Panc1 (cell line): ENCODE results near the gene DBNDD2. TPM values are rescaled to one million over a fixed set of nuclear protein-coding genes. Genes with fewer than 3 reads are reported as not detected.

Experiments
- ATAC-seq: fragments of 200-7000 bp; cut with Tn5 transposase; 2 replicates; pipeline ENCODE4 v1.9.1; 2020; ENCODE audit warnings: mild to moderate bottlenecking, moderate library complexity
- BruUV-seq: library from RNA; stranded (reverse); fragments of 400-500 nt; replicated peaks from 2 replicates; lab custom pipeline; 2021; lab: Mats Ljungman, UMichigan
- CTCF ChIA-PET: fragments of 300-600 bp; sonication (Branson Sonifier 250); formaldehyde crosslinking; loops from one replicate; lab custom pipeline; 2022; ENCODE audit warnings: antibody characterized with exemption; lab: Charles Lee
- POLR2A ChIA-PET: fragments of 300-600 bp; sonication (Branson Sonifier 250); formaldehyde crosslinking; loops from one replicate; lab custom pipeline; 2022; ENCODE audit warnings: antibody characterized with exemption; lab: Charles Lee
- DNase-seq: peaks from one replicate; pipeline ENCODE4 v3.0.0-alpha.2; 2010; ENCODE audit warnings: low read depth, low spot score
- H3K27ac ChIP-seq: 2 replicates; pipeline ENCODE4 v1.5.1; 2011; ENCODE audit warnings: mild to moderate bottlenecking, low read length, inconsistent platforms
- H3K27me3 ChIP-seq: fragments of 200-500 bp; sonication (Bioruptor generic); 2 replicates; pipeline ENCODE4 v1.6.0; 2014; ENCODE audit warnings: low read length, inconsistent platforms; ENCODE audit not compliant: control insufficient read depth, insufficient read depth
- H3K36me3 ChIP-seq: fragments of 200-500 bp; sonication (Bioruptor generic); 2 replicates; pipeline ENCODE4 v1.5.1; 2014; ENCODE audit warnings: inconsistent platforms, mild to moderate bottlenecking, low read length, moderate library complexity; ENCODE audit not compliant: control insufficient read depth, insufficient read depth
- H3K4me1 ChIP-seq: 2 replicates; pipeline ENCODE4 v1.5.1; 2011; ENCODE audit warnings: inconsistent platforms, mild to moderate bottlenecking, low read length, moderate library complexity; ENCODE audit not compliant: control insufficient read depth, insufficient read depth
- H3K4me3 ChIP-seq, 2 experiments: 2 replicates each; pipeline ENCODE4 v1.5.1; 2011 to 2012; ENCODE audit warnings: low read depth in 2 of 2, low read length in 2 of 2, mild to moderate bottlenecking in 2 of 2, inconsistent platforms in 1 of 2, moderate library complexity in 1 of 2
- H3K9me3 ChIP-seq: fragments of 200-500 bp; sonication (Bioruptor generic); 2 replicates; pipeline ENCODE4 v1.5.1; 2014; ENCODE audit warnings: low read depth, mild to moderate bottlenecking, inconsistent platforms, low read length, moderate library complexity; ENCODE audit not compliant: control insufficient read depth, insufficient read depth
- POLR2AphosphoS5 ChIP-seq: IDR thresholded peaks from 2 replicates; pipeline ENCODE4 v1.6.1; 2012; ENCODE audit warnings: mild to moderate bottlenecking, low read depth, low read length, moderate library complexity
- SIN3A ChIP-seq: IDR thresholded peaks from 2 replicates; pipeline ENCODE4 v1.6.1; 2012; ENCODE audit warnings: low read depth, mild to moderate bottlenecking, low read length, moderate library complexity, borderline replicate concordance; ENCODE audit not compliant: insufficient read depth
- TCF7L2 ChIP-seq: IDR thresholded peaks from 2 replicates; pipeline ENCODE4 v1.6.1; 2011; ENCODE audit warnings: mild to moderate bottlenecking, low read depth, low read length, inconsistent platforms
- in situ Hi-C: cut with HindIII; loops from 2 replicates; pipeline ENCODE4 v1.10.0; 2016; ENCODE audit warnings: low sequenced_read_pairs, low pct_unique_long_range_greater_than_20kb
- intact Hi-C: fragments of 100-400 bp; cut with micrococcal nuclease; formaldehyde crosslinking; loops from one replicate; pipeline ENCODE4 v1.10.0; 2022; ENCODE audit not compliant: unreplicated experiment
- total RNA-seq: library from RNA; stranded (reverse); gene quantifications from one replicate; pipeline ENCODE4 v1.2.1, GENCODE V29; 2021; ENCODE audit not compliant: unreplicated experiment
- TF ChIP-seq, protein P1 (sequence below), 2 experiments: IDR thresholded peaks; 2 replicates each; pipeline ENCODE4 v1.6.1; 2011 to 2012; ENCODE audit warnings: low read depth in 2 of 2, control low read depth in 1 of 2, low read length in 1 of 2, mild to moderate bottlenecking in 1 of 2, moderate library complexity in 1 of 2; ENCODE audit not compliant: insufficient read depth in 1 of 2
- TF ChIP-seq, protein P2 (sequence below): fragments of 450-650 bp; IDR thresholded peaks from 2 replicates; pipeline ENCODE4 v1.5.1; 2017; ENCODE audit warnings: mild to moderate bottlenecking

Gene DBNDD2
- total RNA-seq, 1 experiment from 2014 or later = 55.4 TPM

DNA sequence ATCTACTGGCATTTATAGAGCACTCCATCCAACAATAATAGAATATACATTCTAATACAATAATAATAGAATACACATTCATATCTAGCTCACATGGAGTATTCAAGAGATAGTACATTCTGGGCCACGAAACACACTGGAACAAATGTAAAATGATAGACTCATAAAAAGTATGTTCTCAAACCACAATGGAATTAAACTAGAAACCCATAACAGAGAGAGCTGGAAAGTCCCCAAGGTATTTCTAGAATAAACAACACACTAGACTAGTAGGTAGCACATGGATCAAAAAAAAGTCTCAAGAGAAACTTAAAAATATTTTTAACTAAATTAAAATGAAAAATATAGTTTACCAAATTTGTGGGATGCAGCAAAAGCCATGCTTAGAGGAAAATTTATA, 20.8 kb upstream of the DBNDD2 start:
- ChIA-PET CTCF (no interaction called here), POLR2A (no interaction called here)
- Histone ChIP-seq H3K27me3 (no peaks in the 10 kb centered on the region), H3K27ac (no peak overlapping the region), H3K4me1 (no peaks in the 10 kb centered on the region), H3K36me3 (no peaks in the 10 kb centered on the region), H3K9me3 (no peaks in the 10 kb centered on the region), H3K4me3 (no peak overlapping the region)
- in situ Hi-C loops (no loop called here), intact Hi-C loops (no loop called here)
- no TSS peak for BruUV-seq
- ATAC-seq (no peak), DNase-seq (no peak)
- TF ChIP-seq, protein P1, sequence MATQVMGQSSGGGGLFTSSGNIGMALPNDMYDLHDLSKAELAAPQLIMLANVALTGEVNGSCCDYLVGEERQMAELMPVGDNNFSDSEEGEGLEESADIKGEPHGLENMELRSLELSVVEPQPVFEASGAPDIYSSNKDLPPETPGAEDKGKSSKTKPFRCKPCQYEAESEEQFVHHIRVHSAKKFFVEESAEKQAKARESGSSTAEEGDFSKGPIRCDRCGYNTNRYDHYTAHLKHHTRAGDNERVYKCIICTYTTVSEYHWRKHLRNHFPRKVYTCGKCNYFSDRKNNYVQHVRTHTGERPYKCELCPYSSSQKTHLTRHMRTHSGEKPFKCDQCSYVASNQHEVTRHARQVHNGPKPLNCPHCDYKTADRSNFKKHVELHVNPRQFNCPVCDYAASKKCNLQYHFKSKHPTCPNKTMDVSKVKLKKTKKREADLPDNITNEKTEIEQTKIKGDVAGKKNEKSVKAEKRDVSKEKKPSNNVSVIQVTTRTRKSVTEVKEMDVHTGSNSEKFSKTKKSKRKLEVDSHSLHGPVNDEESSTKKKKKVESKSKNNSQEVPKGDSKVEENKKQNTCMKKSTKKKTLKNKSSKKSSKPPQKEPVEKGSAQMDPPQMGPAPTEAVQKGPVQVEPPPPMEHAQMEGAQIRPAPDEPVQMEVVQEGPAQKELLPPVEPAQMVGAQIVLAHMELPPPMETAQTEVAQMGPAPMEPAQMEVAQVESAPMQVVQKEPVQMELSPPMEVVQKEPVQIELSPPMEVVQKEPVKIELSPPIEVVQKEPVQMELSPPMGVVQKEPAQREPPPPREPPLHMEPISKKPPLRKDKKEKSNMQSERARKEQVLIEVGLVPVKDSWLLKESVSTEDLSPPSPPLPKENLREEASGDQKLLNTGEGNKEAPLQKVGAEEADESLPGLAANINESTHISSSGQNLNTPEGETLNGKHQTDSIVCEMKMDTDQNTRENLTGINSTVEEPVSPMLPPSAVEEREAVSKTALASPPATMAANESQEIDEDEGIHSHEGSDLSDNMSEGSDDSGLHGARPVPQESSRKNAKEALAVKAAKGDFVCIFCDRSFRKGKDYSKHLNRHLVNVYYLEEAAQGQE (IDR thresholded peaks at IDR 0.05; ENCODE audit: insufficient read depth in 1 of 2, low read depth in 2 of 2, low read length in 1 of 2) = no peak
- TF ChIP-seq TCF7L2 (no peak), POLR2AphosphoS5 (no peak), SIN3A (no peak)
- TF ChIP-seq, protein P2, sequence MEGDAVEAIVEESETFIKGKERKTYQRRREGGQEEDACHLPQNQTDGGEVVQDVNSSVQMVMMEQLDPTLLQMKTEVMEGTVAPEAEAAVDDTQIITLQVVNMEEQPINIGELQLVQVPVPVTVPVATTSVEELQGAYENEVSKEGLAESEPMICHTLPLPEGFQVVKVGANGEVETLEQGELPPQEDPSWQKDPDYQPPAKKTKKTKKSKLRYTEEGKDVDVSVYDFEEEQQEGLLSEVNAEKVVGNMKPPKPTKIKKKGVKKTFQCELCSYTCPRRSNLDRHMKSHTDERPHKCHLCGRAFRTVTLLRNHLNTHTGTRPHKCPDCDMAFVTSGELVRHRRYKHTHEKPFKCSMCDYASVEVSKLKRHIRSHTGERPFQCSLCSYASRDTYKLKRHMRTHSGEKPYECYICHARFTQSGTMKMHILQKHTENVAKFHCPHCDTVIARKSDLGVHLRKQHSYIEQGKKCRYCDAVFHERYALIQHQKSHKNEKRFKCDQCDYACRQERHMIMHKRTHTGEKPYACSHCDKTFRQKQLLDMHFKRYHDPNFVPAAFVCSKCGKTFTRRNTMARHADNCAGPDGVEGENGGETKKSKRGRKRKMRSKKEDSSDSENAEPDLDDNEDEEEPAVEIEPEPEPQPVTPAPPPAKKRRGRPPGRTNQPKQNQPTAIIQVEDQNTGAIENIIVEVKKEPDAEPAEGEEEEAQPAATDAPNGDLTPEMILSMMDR = no peak

DNA sequence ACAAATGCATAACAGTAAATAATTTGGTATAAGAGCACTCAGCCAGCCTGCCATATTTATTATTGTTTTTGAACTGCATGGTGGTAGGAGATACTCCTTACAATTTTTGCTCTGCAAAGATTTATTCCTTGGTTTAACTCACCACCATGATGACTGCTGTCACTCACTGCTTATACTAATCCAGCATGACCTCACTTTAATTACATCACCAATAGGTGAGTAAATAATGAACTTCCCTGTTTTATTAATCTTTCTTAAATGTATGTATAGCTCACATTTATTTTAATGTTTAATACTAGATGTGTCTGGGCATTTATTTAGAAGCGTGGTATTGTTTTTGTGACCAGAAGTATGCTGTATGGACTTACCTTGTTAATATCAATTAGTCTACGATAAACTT, 17.2 kb upstream of the DBNDD2 start:
- Histone ChIP-seq H3K27me3 (no peaks in the 10 kb centered on the region), H3K27ac (no peak overlapping the region), H3K9me3 (no peaks in the 10 kb centered on the region), H3K4me3 (no peak overlapping the region), H3K36me3 (no peaks in the 10 kb centered on the region), H3K4me1 (no peaks in the 10 kb centered on the region)
- in situ Hi-C loops (no loop called here), intact Hi-C loops (no loop called here)
- ChIA-PET CTCF (no interaction called here), POLR2A (no interaction called here)
- TF ChIP-seq POLR2AphosphoS5 (no peak), TCF7L2 (no peak), SIN3A (no peak)
- TF ChIP-seq, protein P2 = no peak
- TF ChIP-seq, protein P1 (IDR thresholded peaks at IDR 0.05; ENCODE audit: insufficient read depth in 1 of 2, low read depth in 2 of 2, low read length in 1 of 2) = no peak
- BruUV-seq = no TSS peak
- no peak for DNase-seq
- ATAC-seq = no peak
